Inflammatory macrophage treated with lipopolysaccharide for 1 hour (primary cell): ENCODE data around the gene AGO3.
"Not testable (repeated sequence)": the region's sequence is repeated elsewhere in the genome, so short reads cannot be mapped to it uniquely, and the experiment has no call there.

Experiments used
- DNase-seq, 2 donors: peaks; one replicate each; pipeline ENCODE4 v3.0.0-alpha.2; 2020 to 2022

Gene AGO3

GRCh38 chr1:35927472-35927871 lies 3.4 kb upstream of the AGO3 start:
- no peak for DNase-seq

GRCh38 chr1:35929730-35930592 lies 944 bp upstream of the AGO3 start:
- peak in 1 of 2 donors; percentile 42 for DNase-seq

GRCh38 chr1:35931446-35932157 lies 697 bp downstream of the AGO3 start:
- no peak for DNase-seq

GRCh38 chr1:35932158-35932636 lies 1.3 kb downstream of the AGO3 start:
- DNase-seq = no peak

- DNase-seq = no peak
Measured at GRCh38 chr1:35932941-35933340, 2.0 kb downstream of the AGO3 start.

GRCh38 chr1:35935442-35936388 lies 4.8 kb downstream of the AGO3 start:
- DNase-seq = no peak

- DNase-seq = peak; percentile 81 to 95
Measured at GRCh38 chr1:35936838-35937237, 5.9 kb downstream of the AGO3 start.

- no peak for DNase-seq
Measured at GRCh38 chr1:35939484-35939883, 8.6 kb downstream of the AGO3 start.

- no peak for DNase-seq
Measured at GRCh38 chr1:35945327-35945726, 14.4 kb downstream of the AGO3 start.

GRCh38 chr1:35947547-35947946 lies 16.6 kb downstream of the AGO3 start:
- no peak for DNase-seq

GRCh38 chr1:35958558-35958957 lies 27.7 kb downstream of the AGO3 start:
- no peak for DNase-seq

GRCh38 chr1:35959304-35959703 lies 28.4 kb downstream of the AGO3 start:
- no peak for DNase-seq

GRCh38 chr1:35962952-35963351 lies 32.0 kb downstream of the AGO3 start:
- no peak for DNase-seq

- DNase-seq = not testable (repeated sequence)
Measured at GRCh38 chr1:35964277-35964676, 33.4 kb downstream of the AGO3 start.

- no peak for DNase-seq
Measured at GRCh38 chr1:35968396-35968795, 37.5 kb downstream of the AGO3 start.

- DNase-seq = peak in 1 of 2 donors; percentile 3
Measured at GRCh38 chr1:35971601-35972000, 40.7 kb downstream of the AGO3 start.

GRCh38 chr1:35972631-35973030 lies 41.7 kb downstream of the AGO3 start:
- not testable (repeated sequence) for DNase-seq

- DNase-seq = no peak
Measured at GRCh38 chr1:35980090-35980489, 49.2 kb downstream of the AGO3 start.

GRCh38 chr1:35988237-35988636 lies 57.3 kb downstream of the AGO3 start:
- DNase-seq = no peak

- DNase-seq = no peak
Measured at GRCh38 chr1:36006941-36007500, 76.1 kb downstream of the AGO3 start.

GRCh38 chr1:36007741-36008140 lies 76.8 kb downstream of the AGO3 start:
- DNase-seq = no peak

- DNase-seq = no peak
Measured at GRCh38 chr1:36008546-36009197, 77.8 kb downstream of the AGO3 start.
